ENCODE data around the gene OPN4.

OPN4 gene

DNA sequence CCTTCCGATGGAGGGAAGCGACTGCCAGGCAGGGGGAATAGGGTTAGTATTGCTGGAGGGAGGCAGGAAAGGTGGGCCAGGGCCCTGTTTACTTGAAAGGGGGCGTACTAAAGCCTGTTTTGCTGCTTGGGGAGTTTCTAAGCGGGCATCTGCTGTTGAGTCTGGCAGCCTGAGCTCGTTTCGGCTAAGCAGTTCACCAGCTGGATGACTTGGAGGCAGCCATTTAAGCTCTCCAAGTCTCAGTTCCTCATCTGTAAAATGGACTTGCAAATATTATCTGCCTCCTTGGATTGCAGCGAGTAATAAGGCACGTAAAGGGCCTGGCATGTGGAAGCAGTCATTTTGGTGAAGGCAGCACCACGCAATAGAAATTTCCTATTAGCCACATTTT lies 58.0 kb downstream of the OPN4 start:
- H4K20me1 ChIP-seq (ENCODE audit: insufficient read depth, low read length): no peaks in the 10 kb centered on the region
- peaks cover 9% of the 10 kb centered on the region; the same call in 1 of the 2 replicates for H3K4me1 ChIP-seq (ENCODE audit: low read length)
- peak overlapping the region; percentile 73 for H3K4me2 ChIP-seq (ENCODE audit: low read depth, low read length)
- no peaks in the 10 kb centered on the region for H3K79me2 ChIP-seq (ENCODE audit: low read length)
- DNase-seq: peak; percentile 24
- peak overlapping the region; percentile 79 for H3K4me3 ChIP-seq (ENCODE audit: low read length)
- peak overlapping the region; percentile 28; the same call in 1 of the 2 replicates for H3K27ac ChIP-seq (ENCODE audit: low read length)
- peak overlapping the region; percentile 99 for H2AFZ ChIP-seq (ENCODE audit: low read length)
- peaks cover 4% of the 10 kb centered on the region; the same call in 1 of the 2 replicates for H3F3A ChIP-seq (ENCODE audit: insufficient read depth, low read length)
- peak overlapping the region; percentile 79 for H3K9ac ChIP-seq (ENCODE audit: low read length)
- H3K9me3 ChIP-seq (replicated peaks; ENCODE audit: insufficient read depth, low read length): no peaks in the 10 kb centered on the region
- TF ChIP-seq EZH2phosphoT487 (IDR thresholded peaks at IDR 0.05; ENCODE audit: low read length): no peak
- no peaks in the 10 kb centered on the region for H3K9me2 ChIP-seq (replicated peaks; ENCODE audit: insufficient read depth, low read length)
- H3K36me3 ChIP-seq (replicated peaks; ENCODE audit: insufficient read depth, low read length): no peaks in the 10 kb centered on the region
- no peaks in the 10 kb centered on the region for H3K27me3 ChIP-seq (replicated peaks; ENCODE audit: insufficient read depth, low read length)

DNA sequence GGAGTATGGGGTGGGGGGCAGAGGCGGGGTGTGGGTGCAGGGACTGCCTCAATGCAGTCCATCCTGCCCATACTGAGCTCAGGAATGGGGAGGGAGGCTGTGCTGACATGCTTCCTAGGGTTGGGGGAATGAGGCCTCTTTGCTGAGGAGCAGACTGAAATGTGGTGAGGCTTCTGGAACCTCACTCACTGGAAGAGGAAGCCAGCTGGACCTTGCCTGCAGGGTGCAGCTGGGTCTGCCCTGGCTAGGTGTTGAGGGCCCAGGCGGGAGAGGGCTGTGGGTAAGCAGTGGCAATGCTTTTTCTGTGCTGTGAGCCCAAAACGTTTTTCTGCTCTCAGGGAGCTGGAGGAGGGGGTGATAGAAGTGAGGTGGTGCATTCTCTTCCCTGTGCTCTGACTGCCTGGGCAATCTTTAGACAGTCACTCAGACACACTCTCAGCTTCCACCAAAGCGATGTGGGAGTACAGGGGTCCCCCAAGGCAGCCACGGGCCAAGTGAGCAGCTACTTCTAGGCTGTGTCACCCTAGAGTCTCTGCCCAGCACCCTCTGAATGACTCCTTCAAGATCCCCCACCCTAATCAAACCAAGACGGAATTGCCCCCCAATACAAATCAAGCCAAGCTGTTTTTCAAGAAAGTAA lies 60.9 kb downstream of the OPN4 start:
- no peak for TF ChIP-seq EZH2phosphoT487 (IDR thresholded peaks at IDR 0.05; ENCODE audit: low read length)
- TF ChIP-seq EZH2 (optimal IDR thresholded peaks at IDR 0.05; ENCODE audit: low read depth, low read length): no peak
- TF ChIP-seq, protein P1, sequence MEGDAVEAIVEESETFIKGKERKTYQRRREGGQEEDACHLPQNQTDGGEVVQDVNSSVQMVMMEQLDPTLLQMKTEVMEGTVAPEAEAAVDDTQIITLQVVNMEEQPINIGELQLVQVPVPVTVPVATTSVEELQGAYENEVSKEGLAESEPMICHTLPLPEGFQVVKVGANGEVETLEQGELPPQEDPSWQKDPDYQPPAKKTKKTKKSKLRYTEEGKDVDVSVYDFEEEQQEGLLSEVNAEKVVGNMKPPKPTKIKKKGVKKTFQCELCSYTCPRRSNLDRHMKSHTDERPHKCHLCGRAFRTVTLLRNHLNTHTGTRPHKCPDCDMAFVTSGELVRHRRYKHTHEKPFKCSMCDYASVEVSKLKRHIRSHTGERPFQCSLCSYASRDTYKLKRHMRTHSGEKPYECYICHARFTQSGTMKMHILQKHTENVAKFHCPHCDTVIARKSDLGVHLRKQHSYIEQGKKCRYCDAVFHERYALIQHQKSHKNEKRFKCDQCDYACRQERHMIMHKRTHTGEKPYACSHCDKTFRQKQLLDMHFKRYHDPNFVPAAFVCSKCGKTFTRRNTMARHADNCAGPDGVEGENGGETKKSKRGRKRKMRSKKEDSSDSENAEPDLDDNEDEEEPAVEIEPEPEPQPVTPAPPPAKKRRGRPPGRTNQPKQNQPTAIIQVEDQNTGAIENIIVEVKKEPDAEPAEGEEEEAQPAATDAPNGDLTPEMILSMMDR (IDR thresholded peaks at IDR 0.05; ENCODE audit: low read length): no peak
- Histone ChIP-seq H3K4me1 (ENCODE audit: low read length) (peaks cover 9% of the 10 kb centered on the region; the same call in 1 of the 2 replicates), H3K4me3 (ENCODE audit: low read length) (no peak overlapping the region), H3F3A (ENCODE audit: insufficient read depth, low read length) (peaks cover 4% of the 10 kb centered on the region; the same call in 1 of the 2 replicates), H2AFZ (ENCODE audit: low read length) (no peak overlapping the region), H3K9me3 (replicated peaks; ENCODE audit: insufficient read depth, low read length) (no peaks in the 10 kb centered on the region), H4K20me1 (ENCODE audit: insufficient read depth, low read length) (no peaks in the 10 kb centered on the region), H3K36me3 (replicated peaks; ENCODE audit: insufficient read depth, low read length) (no peaks in the 10 kb centered on the region), H3K9me2 (replicated peaks; ENCODE audit: insufficient read depth, low read length) (no peaks in the 10 kb centered on the region), H3K27me3 (replicated peaks; ENCODE audit: insufficient read depth, low read length) (no peaks in the 10 kb centered on the region), H3K4me2 (ENCODE audit: low read depth, low read length) (no peak overlapping the region), H3K79me2 (ENCODE audit: low read length) (no peaks in the 10 kb centered on the region), H3K27ac (ENCODE audit: low read length) (no peak overlapping the region), H3K9ac (ENCODE audit: low read length) (no peak overlapping the region)
- DNase-seq: no peak

DNA sequence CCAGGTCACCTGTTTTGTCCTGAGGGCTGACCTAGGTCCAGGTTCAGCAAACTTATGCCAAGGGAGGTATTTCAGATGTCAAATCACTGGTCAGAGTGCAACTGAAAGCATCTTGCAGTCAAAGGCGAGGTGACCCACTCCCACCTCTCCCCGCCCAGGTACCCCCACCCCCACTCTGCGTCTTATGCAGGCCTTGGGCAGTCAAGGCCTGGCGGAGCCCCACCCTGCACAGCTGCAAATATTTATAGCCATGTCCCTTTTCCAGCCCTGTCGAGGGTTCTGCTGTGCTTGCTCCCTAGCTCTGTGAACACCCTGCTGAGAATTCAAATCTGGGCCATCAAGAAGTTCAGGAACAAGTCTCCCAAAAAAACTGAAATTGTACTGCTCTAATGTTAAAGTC lies 61.5 kb downstream of the OPN4 start:
- Histone ChIP-seq H3K9me3 (replicated peaks; ENCODE audit: insufficient read depth, low read length) (no peaks in the 10 kb centered on the region), H2AFZ (ENCODE audit: low read length) (no peak overlapping the region), H3K4me1 (ENCODE audit: low read length) (peaks cover 7% of the 10 kb centered on the region; the same call in 1 of the 2 replicates), H3F3A (ENCODE audit: insufficient read depth, low read length) (peaks cover 4% of the 10 kb centered on the region; the same call in 1 of the 2 replicates), H3K4me2 (ENCODE audit: low read depth, low read length) (no peak overlapping the region), H3K27me3 (replicated peaks; ENCODE audit: insufficient read depth, low read length) (no peaks in the 10 kb centered on the region), H4K20me1 (ENCODE audit: insufficient read depth, low read length) (no peaks in the 10 kb centered on the region), H3K9me2 (replicated peaks; ENCODE audit: insufficient read depth, low read length) (no peaks in the 10 kb centered on the region), H3K79me2 (ENCODE audit: low read length) (no peaks in the 10 kb centered on the region), H3K36me3 (replicated peaks; ENCODE audit: insufficient read depth, low read length) (no peaks in the 10 kb centered on the region), H3K4me3 (ENCODE audit: low read length) (no peak overlapping the region), H3K27ac (ENCODE audit: low read length) (no peak overlapping the region), H3K9ac (ENCODE audit: low read length) (no peak overlapping the region)
- no peak for DNase-seq
- TF ChIP-seq, protein P1 (IDR thresholded peaks at IDR 0.05; ENCODE audit: low read length): no peak
- TF ChIP-seq EZH2 (optimal IDR thresholded peaks at IDR 0.05; ENCODE audit: low read depth, low read length): no peak
- no peak for TF ChIP-seq EZH2phosphoT487 (IDR thresholded peaks at IDR 0.05; ENCODE audit: low read length)

Measured in MM.1S (cell line).